Fibroblast of lung (primary cell): ENCODE data around the gene RHOJ. TPM values are rescaled to one million over a fixed set of nuclear protein-coding genes. Genes with fewer than 3 reads are reported as not detected.

Experiments used
- DNase-seq, 2 donors: peaks; one replicate each; pipeline versions ENCODE4 v3.0.0 to v3.0.0-alpha.2; 2010; ENCODE audit warnings: low read depth in 2 of 2
- H2AFZ ChIP-seq: 2 replicates; pipeline ENCODE4 v1.5.1; 2012; ENCODE audit warnings: low read length, control low read depth, inconsistent platforms
- H3K27ac ChIP-seq: 2 replicates; pipeline ENCODE4 v1.5.1; 2011; ENCODE audit warnings: low read length, control low read depth; ENCODE audit not compliant: insufficient read depth
- H3K27me3 ChIP-seq: 2 replicates; pipeline ENCODE4 v1.5.1; 2011; ENCODE audit warnings: mild to moderate bottlenecking, low read length; ENCODE audit not compliant: control insufficient read depth, insufficient read depth
- H3K36me3 ChIP-seq: 2 replicates; pipeline ENCODE4 v1.5.1; 2011; ENCODE audit warnings: low read length; ENCODE audit not compliant: control insufficient read depth, insufficient read depth
- H3K4me1 ChIP-seq: 2 replicates; pipeline ENCODE4 v1.5.1; 2011; ENCODE audit warnings: low read length; ENCODE audit not compliant: control insufficient read depth, insufficient read depth; ENCODE audit errors: extremely low read depth
- H3K4me2 ChIP-seq: 2 replicates; pipeline ENCODE4 v1.5.1; 2011; ENCODE audit warnings: low read length, control low read depth; ENCODE audit not compliant: insufficient read depth; ENCODE audit errors: extremely low read depth
- H3K4me3 ChIP-seq, 4 experiments: fragments of 200-600 bp in 1 of 4; sonication (generic) in 1 of 4; replicated peaks in 1 of 4; 2 replicates each; pipeline ENCODE4 v1.5.1; 2011 to 2016; ENCODE audit warnings: low read length in 4 of 4, low read depth in 3 of 4, mild to moderate bottlenecking in 3 of 4, control low read depth in 2 of 4, inconsistent platforms in 1 of 4, mixed read lengths in 1 of 4; ENCODE audit not compliant: insufficient read depth in 1 of 4; ENCODE audit errors: control extremely low read depth in 1 of 4
- H3K79me2 ChIP-seq: 2 replicates; pipeline ENCODE4 v1.5.1; 2012; ENCODE audit warnings: mild to moderate bottlenecking, low read length, inconsistent platforms; ENCODE audit not compliant: control insufficient read depth, insufficient read depth
- H3K9ac ChIP-seq: 2 replicates; pipeline ENCODE4 v1.5.1; 2011; ENCODE audit warnings: mild to moderate bottlenecking, low read length, control low read depth; ENCODE audit not compliant: insufficient read depth
- H3K9me3 ChIP-seq: 2 replicates; pipeline ENCODE4 v1.5.1; 2012; ENCODE audit warnings: low read depth, low read length; ENCODE audit not compliant: control insufficient read depth, insufficient read depth
- H4K20me1 ChIP-seq: 2 replicates; pipeline ENCODE4 v1.5.1; 2011; ENCODE audit warnings: low read length; ENCODE audit not compliant: control insufficient read depth, insufficient read depth; ENCODE audit errors: extremely low read depth
- EZH2 ChIP-seq: IDR thresholded peaks from 2 replicates; pipeline ENCODE4 v1.5.1; 2012; ENCODE audit warnings: low read length, control low read depth, mild to moderate bottlenecking; ENCODE audit errors: missing control alignments
- polyA plus RNA-seq, 2 donors: library from polyadenylated mRNA; depleted of rRNA in 1 of 2; stranded (reverse) in 1 of 2; unstranded in 1 of 2; fragments of >200 nt; gene quantifications; 2 replicates each; pipeline ENCODE4 v1.2.1, GENCODE V29; 2011 to 2012; ENCODE audit warnings: missing spikeins in 1 of 2
- total RNA-seq: library from RNA; depleted of rRNA; stranded (reverse); fragments of >200 nt; gene quantifications from 2 replicates; pipeline ENCODE4 v1.2.1, GENCODE V29; 2014
- TF ChIP-seq, protein P1 (sequence below), 2 donors: IDR thresholded peaks in 1 of 2; conservative IDR thresholded peaks in 1 of 2; 1 replicate in 1 of 2; 2 replicates in 1 of 2; pipeline ENCODE4 v1.5.1; 2011 to 2012; ENCODE audit warnings: low read length in 2 of 2, control low read depth in 1 of 2, inconsistent platforms in 1 of 2, low read depth in 1 of 2, mild to moderate bottlenecking in 1 of 2

Gene RHOJ
- total and polyA plus RNA-seq, 2 donors (not counting 1 experiment from before 2014, with no cell fraction given), result 1.2 to 10.4 TPM

DNA sequence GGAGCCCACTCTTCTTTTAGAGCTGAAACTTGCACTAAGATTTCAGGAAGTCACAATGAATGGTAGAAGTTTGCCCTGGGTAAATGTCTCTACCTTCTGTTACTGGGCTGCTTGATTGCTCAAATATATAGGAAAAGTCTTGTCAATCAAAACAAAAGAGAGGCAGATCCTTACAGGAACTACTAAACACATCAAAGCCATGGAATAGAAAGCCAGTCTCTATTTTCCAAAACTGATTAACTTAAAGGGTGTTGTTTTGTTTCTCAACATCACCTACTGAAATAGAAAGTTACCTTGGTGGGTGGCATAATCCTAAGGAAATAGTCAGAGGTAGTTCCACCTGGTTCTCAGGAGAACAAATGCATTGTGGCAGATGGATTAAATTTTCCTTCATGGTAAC lies 114.6 kb downstream of the RHOJ start, which contains the start of gene GPHB5:
Gene GPHB5 (minus strand): TSS at position 101 of the 400 bp plus-strand sequence. CDS start 1,086 bp downstream, outside the sequence.
- no peak within 1 kb of the TSS for H3K4me2 ChIP-seq
- no peak within 1 kb of the TSS for H3K9ac ChIP-seq
- H3K4me3 ChIP-seq, result no peak within 1 kb of the TSS
- no peaks in the 10 kb centered on the region for H3K79me2 ChIP-seq
- H3K36me3 ChIP-seq, result no peaks in the 10 kb centered on the region
- no peaks in the 10 kb centered on the region for H3K9me3 ChIP-seq
- H3K27me3 ChIP-seq, result no peaks in the 10 kb centered on the region
- no peak within 1 kb of the TSS for H3K27ac ChIP-seq
- DNase-seq, result no peak
- no peaks in the 10 kb centered on the region for H4K20me1 ChIP-seq
- no peaks in the 10 kb centered on the region for H3K4me1 ChIP-seq
- TF ChIP-seq, protein P1, sequence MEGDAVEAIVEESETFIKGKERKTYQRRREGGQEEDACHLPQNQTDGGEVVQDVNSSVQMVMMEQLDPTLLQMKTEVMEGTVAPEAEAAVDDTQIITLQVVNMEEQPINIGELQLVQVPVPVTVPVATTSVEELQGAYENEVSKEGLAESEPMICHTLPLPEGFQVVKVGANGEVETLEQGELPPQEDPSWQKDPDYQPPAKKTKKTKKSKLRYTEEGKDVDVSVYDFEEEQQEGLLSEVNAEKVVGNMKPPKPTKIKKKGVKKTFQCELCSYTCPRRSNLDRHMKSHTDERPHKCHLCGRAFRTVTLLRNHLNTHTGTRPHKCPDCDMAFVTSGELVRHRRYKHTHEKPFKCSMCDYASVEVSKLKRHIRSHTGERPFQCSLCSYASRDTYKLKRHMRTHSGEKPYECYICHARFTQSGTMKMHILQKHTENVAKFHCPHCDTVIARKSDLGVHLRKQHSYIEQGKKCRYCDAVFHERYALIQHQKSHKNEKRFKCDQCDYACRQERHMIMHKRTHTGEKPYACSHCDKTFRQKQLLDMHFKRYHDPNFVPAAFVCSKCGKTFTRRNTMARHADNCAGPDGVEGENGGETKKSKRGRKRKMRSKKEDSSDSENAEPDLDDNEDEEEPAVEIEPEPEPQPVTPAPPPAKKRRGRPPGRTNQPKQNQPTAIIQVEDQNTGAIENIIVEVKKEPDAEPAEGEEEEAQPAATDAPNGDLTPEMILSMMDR (conservative IDR thresholded peaks at IDR 0.05 in 1 of 2, IDR thresholded peaks at IDR 0.05 in 1 of 2; ENCODE audit: low read depth in 1 of 2, low read length in 2 of 2), result no peak
- no peak for TF ChIP-seq EZH2
- H2AFZ ChIP-seq, result no peak within 1 kb of the TSS

DNA sequence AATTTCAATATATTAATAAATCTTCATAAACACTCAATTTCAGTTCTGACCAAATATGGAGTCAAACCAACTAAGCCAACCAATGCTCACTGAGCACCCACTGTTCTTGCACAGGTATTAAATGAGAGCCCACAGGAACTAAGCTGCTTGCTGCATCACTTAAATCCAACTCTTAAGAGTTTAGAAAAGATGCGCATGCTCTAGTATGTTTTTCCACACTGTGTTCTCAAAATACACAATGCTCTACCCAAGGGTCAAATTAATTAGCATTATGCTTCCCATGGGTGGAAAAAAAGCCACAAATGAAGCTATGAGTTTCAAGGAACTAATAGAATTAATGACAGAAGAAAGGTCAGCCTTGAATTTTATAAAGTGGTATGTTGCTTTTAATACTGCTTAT lies 118.2 kb downstream of the RHOJ start:
- Histone ChIP-seq H2AFZ (no peak overlapping the region), H3K36me3 (no peaks in the 10 kb centered on the region), H3K27ac (no peak overlapping the region), H3K27me3 (no peaks in the 10 kb centered on the region), H4K20me1 (no peaks in the 10 kb centered on the region), H3K4me1 (no peaks in the 10 kb centered on the region), H3K9me3 (no peaks in the 10 kb centered on the region), H3K4me3 (no peak overlapping the region), H3K4me2 (no peak overlapping the region), H3K79me2 (no peaks in the 10 kb centered on the region), H3K9ac (no peak overlapping the region)
- DNase-seq, result no peak
- TF ChIP-seq, protein P1 (conservative IDR thresholded peaks at IDR 0.05 in 1 of 2, IDR thresholded peaks at IDR 0.05 in 1 of 2; ENCODE audit: low read depth in 1 of 2, low read length in 2 of 2), result no peak
- TF ChIP-seq EZH2, result no peak

DNA sequence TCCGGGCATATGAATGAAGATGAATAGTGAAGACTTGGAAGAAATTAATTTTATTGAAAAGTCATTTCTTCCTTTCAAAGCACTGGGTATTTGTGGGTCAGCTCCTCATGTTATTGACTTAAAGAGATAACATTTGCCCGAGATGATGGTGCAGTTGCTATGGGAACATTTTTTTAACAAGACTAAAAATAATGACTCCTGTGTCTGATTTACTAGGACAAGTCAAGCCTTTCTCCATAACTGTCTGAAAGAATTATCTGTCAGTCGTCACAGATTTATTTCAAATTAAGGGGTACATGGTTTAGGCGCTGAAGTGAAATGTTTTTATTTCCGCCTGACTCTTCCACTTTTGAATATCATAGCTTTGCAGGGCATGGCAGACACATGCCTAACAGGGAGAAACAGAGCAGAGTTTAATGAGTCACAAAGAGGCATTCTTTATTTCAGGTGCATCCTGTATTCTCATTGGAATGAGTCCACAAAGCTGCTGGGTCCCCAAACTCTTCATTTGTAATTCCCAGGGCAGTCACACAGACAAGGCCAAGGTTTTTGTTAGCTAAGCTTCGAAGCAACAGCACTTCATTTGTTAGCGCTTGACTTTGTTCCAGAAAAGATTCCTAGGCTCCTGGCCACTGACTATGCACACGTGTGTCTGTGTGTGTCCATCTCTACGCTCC lies 118.8 kb downstream of the RHOJ start:
- no peak overlapping the region for H3K4me2 ChIP-seq
- no peak overlapping the region for H3K9ac ChIP-seq
- no peaks in the 10 kb centered on the region for H3K27me3 ChIP-seq
- peak in 1 of 2 donors; percentile 2 for DNase-seq
- H3K4me3 ChIP-seq, result no peak overlapping the region
- H3K79me2 ChIP-seq, result no peaks in the 10 kb centered on the region
- no peak overlapping the region for H3K27ac ChIP-seq
- no peaks in the 10 kb centered on the region for H3K4me1 ChIP-seq
- no peaks in the 10 kb centered on the region for H3K9me3 ChIP-seq
- H2AFZ ChIP-seq, result no peak overlapping the region
- no peaks in the 10 kb centered on the region for H4K20me1 ChIP-seq
- TF ChIP-seq EZH2, result no peak
- TF ChIP-seq, protein P1 (conservative IDR thresholded peaks at IDR 0.05 in 1 of 2, IDR thresholded peaks at IDR 0.05 in 1 of 2; ENCODE audit: low read depth in 1 of 2, low read length in 2 of 2), result no peak
- no peaks in the 10 kb centered on the region for H3K36me3 ChIP-seq
